ENCODE measurements around the gene TOB1.

The TOB1 gene

GRCh38 chr17:50866261-50866949 lies at the start of gene TOB1:
TSS of gene TOB1 (minus strand) at chr17:50866354. CDS start at chr17:50864017, 2,337 bp downstream.
- H3K4me3 ChIP-seq (ENCODE audit: low read depth, low read length): peak within 1 kb of the TSS; percentile 81
- peak; percentile 99 for DNase-seq (ENCODE audit: low read depth)
- no peak for TF ChIP-seq CTCF (IDR thresholded peaks at IDR 0.05; ENCODE audit: insufficient read depth, low read depth, low read length, missing control alignments)

GRCh38 chr17:50914505-50915063 lies 48.4 kb upstream of the TOB1 start:
- no peak for DNase-seq (ENCODE audit: low read depth)
- no peak for TF ChIP-seq CTCF (IDR thresholded peaks at IDR 0.05; ENCODE audit: insufficient read depth, low read depth, low read length, missing control alignments)
- H3K4me3 ChIP-seq (ENCODE audit: low read depth, low read length): no peak overlapping the region

DNA sequence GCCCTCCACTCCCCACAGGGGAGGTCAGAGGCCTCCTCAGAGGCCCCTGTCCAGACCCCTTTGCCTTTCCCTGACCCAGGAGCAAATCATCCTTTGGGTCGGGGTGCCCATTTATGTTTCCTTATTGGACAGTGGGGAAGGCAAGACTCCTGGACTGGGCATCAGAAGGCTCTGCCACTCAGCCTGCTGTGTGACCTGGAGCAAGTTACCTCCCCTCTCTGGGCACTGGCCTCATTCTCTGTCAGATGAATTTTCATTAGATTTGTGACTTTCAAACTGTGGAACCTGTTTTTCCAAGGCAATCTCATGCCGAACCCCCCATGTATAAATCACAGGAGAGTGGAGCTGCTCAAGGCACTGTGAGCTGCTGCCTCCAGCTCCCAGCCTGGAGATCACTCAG lies 47.0 kb upstream of the TOB1 start:
- no peak overlapping the region for H3K4me3 ChIP-seq (ENCODE audit: low read depth, low read length)
- no peak for DNase-seq (ENCODE audit: low read depth)
- TF ChIP-seq CTCF (IDR thresholded peaks at IDR 0.05; ENCODE audit: insufficient read depth, low read depth, low read length, missing control alignments): no peak

DNA sequence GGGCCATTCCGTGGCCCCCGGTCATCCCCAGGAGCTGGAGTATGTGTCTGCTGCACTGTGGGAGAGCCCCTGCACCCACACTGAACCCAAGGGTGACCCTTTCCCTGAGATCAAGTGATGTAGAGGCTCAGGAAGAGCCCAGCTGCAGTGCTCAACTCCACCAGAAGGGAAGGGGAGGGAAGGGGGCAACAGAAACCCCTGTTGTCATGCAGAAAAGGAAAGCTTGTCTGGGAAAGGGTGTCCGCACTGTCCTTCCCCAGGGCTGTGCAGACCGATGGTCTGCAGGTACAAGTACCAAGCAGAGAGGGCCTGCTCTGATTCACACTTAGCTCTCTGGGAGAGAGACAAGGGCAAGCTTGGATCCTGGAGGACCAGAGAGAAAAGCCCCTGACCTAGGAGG lies 45.7 kb upstream of the TOB1 start:
- H3K4me3 ChIP-seq (ENCODE audit: low read depth, low read length): no peak overlapping the region
- DNase-seq (ENCODE audit: low read depth): no peak
- no peak for TF ChIP-seq CTCF (IDR thresholded peaks at IDR 0.05; ENCODE audit: insufficient read depth, low read depth, low read length, missing control alignments)

DNA sequence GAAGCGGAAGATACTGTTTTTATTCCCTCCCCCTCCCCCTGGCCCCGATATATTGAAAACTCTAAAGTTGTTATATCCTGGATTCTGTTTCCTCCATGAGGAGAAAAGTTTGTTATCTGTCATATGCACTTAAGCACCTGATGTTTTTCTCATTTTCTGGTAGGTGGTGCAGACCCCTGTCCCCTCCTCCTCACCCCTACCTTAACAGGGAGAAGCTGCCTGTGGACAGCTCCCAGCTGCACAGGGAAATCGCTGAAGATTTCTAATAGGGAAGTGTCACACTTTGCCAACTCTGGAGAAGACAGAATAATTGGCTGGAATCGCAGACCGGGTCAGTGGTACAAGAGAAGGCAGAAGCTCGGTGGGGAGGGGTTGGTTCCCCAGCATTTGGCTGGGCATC lies 45.3 kb upstream of the TOB1 start:
- no peak for DNase-seq (ENCODE audit: low read depth)
- no peak for TF ChIP-seq CTCF (IDR thresholded peaks at IDR 0.05; ENCODE audit: insufficient read depth, low read depth, low read length, missing control alignments)
- no peak overlapping the region for H3K4me3 ChIP-seq (ENCODE audit: low read depth, low read length)

DNA sequence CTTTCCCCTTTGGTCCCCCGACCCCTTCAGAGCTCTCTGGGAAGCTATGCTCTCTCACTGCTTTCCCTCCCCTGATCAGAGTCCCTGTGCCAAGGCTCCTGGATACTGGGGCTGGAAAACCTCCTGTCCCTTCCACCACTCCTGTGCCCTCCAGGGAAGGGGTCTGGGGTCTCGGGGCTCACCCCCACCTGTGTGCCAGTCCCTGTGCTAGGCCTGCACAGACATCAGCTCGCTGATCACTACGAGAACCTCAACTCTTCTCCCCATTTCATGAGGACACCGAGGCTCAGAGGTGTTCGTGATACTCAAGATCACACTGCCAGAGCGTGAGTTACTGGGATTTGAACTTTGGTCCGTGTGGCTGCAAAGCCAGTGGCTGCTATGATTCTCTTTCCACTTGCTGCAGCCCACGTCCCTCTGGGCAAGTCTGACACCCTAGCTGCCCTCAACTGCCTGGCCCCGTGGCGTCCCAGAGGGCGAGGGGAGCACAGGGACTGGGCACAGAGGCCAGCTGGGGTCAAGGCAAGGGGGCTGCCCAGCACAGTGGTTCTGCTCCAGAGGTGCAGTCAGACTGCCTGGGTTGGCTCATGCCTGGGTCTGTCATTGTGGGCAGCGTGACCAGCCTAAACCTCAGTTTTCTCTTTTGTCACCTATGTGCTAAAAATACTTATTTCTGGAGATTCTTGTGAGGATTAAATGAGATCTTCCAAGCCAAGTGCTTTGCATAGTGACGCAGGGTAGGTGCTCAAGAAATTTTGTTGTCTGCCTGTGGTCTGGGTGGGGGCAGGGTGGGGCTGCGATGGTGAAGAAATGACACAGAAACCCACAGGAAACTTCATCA lies 43.8 kb upstream of the TOB1 start:
- peak; percentile 15 for DNase-seq (ENCODE audit: low read depth)
- TF ChIP-seq CTCF (IDR thresholded peaks at IDR 0.05; ENCODE audit: insufficient read depth, low read depth, low read length, missing control alignments): no peak
- H3K4me3 ChIP-seq (ENCODE audit: low read depth, low read length): no peak overlapping the region

Data from GM12865 (cell line).